Stimulated activated CD4-positive, alpha-beta T cell treated with anti-CD3 and anti-CD28 coated beads, Interleukin-1b, Interleukin-23, amount 100 ng/mL, for 24 hours (primary cell): ENCODE measurements around the gene LTF.

Source experiments
- DNase-seq, 4 experiments: peaks; one replicate each; pipeline ENCODE4 v3.0.0-alpha.2; 2020; ENCODE audit warnings: low read depth in 4 of 4, low spot score in 1 of 4

LTF gene

DNA sequence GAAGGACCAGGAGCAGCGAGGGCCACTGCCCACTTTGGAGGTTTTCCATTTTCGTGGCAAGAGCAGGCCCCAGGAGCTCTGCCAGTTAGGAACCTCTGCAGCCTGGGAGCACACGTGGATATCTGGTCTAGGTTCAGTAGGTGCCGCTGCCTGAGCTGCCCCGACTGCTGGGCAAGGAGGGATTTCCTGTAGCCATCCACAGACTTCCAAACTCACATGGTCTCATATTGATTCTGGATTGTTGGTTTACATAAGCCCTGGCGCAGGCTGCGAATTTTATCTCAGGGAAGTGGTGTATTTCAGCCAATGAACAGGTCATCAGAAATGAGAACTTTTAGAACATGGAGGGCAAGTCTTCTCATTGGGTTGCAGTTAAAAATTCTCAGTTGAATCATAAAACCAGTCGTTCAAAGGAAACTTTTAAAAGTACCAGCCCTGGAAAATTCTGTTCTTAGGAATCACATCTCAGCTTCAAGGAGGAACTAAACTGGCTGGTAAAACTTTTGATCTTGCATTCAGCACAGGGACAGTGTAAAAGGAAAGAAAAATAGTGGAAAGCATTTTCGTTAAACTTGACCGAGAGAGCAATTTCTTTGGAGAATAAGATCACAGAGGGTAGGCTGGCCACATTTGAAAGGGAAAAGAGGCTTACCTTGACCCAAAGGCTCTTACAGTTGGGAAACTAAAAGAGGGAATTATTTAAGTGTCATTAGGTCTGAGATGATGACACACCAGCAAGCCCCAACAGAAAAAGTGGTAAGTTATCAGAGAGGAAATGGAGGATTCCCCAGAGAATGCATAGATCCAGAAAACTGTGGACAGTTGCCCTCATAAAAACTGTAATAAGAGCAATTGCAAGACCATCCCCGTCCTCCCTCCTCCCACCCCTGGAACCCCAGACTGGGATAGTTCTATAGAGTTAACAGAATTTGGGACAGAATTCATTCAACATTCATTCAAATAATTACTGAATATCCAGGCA lies 26.7 kb upstream of the LTF start:
- DNase-seq = no peak

- no peak for DNase-seq
Observed at GRCh38 chr3:46490338-46491084, 25.8 kb upstream of the LTF start.

DNA sequence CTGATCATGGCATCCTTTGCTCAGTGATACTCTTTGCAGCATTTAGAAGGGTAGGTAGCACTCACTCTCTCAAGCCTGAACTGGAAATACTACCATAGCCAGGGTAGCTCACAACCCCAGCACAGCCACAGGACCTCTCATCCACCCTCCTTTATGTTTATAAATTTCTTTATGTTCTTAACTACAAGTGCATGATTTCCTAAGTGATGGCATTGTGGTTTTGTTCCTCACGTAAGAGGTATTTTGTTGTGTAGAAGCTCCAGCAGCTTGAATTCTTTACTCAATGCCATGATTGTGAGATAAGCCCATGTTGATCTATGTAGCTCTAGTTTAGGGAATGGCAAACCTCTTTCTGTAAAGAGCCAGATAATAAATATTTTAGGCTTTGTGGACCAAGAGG lies 25.2 kb upstream of the LTF start:
- no peak for DNase-seq

DNA sequence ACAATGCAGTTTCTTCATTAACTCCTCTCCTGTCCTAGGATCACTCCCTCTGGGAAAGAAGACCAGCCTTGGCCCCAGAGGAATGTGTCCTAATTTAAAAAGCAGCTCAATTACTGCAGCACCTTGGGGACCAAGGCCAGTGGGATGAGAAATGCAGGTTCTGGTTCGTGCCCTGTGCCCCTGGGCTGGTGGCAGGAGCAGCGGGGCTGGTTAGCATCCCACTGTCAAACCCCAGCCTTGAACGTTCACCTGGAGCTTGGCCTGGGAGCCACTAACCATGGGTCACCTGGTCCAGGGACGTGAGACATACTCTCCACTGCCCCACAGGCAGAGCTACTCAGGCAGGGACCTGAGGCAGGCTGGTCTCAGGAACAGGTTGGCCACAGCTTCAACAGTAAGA lies 24.7 kb upstream of the LTF start:
- no peak for DNase-seq

DNA sequence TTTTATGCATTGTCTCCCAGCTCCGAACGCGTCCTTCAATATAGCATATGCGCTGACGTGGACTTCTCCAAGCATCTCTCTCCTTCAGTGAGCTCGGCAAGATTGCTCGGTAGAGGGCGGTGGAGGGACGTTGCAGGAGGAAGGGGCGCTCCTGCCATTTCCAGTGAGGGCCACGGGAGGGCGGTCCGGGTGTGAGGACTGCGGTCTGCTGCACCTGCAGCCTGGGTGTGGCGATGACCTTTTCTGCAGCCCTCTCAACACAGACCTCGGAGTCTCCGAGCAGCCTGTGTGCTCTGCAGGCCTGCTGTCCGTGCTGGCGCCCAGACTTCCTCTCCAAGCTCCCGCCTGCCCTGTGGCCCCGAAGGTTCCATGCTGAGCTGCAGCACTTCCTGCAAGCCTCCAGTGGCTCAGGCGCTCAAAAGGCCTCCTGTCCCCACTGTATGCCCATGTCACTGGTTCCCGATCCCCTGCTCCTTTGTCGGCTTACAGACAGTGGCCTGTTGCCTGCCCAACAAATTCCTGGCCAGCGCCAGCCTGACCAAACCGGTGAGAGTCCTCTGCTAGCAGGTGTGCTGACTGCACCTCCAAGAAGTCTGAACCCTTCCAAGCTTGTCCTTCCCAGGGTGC lies 24.1 kb upstream of the LTF start:
- peak; percentile 82 to 89 (median 87) for DNase-seq

- DNase-seq = no peak
Observed at GRCh38 chr3:46485779-46486175, 21.1 kb upstream of the LTF start.

GRCh38 chr3:46484911-46485778 lies 20.4 kb upstream of the LTF start:
- no peak for DNase-seq

DNA sequence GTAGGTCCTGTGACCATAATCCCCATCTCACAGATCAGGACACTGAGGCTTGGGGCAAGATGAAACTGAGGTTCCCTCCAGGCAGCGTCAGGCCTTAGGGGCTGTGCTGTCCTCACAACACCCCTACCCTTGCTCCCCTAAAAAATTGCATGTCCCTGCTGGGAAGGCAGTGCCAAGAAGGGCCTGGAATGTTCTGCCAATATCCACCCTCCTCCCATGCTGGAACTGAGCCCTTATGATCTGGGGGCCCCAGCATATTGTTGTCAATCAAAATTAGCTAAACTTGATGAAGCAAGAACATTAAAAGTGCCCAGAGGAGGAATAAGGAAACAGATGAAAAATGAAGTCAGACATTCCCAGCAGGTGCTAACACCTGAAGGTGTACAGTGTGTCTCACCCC lies 19.7 kb upstream of the LTF start:
- no peak for DNase-seq

DNA sequence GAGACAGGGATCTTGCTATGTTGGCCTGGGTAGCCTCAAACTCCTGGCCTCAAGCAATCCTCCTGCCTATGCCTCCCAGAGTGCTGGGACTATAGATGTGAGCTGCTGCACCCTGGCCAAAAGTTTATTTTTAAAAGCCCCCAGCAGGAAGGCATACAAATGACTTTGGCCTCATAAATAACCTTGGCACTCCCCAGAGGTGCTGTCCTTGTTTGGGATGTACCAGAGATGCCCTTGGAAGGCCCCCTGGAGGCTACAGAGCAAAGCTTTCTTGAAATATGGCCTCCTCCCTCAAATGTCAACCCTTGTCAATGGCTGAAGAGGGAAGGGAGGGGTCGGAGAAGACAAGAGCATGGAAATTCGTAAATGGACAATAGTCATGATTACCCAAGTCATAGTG lies 19.1 kb upstream of the LTF start:
- DNase-seq = no peak

GRCh38 chr3:46482632-46483350 lies 18.1 kb upstream of the LTF start:
- DNase-seq = no peak

DNA sequence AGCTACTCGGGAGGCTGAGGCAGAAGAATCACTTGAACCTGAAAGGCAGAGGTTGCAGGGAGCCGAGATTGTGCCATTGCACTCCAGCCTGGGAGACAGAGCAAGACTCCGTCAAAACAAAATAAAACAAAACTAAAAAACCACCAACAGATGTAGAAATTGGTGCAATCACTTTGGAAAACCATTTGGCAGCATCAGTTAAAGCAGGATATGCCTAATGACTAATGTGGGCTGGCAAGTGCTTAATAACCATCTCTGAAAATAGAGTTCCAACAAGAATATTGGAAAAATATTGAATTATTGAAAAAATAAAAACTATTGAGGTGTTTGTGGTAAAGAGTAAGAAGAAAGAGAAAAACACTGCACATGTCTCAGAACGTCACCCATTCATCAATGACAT lies 16.9 kb upstream of the LTF start:
- DNase-seq = no peak

DNA sequence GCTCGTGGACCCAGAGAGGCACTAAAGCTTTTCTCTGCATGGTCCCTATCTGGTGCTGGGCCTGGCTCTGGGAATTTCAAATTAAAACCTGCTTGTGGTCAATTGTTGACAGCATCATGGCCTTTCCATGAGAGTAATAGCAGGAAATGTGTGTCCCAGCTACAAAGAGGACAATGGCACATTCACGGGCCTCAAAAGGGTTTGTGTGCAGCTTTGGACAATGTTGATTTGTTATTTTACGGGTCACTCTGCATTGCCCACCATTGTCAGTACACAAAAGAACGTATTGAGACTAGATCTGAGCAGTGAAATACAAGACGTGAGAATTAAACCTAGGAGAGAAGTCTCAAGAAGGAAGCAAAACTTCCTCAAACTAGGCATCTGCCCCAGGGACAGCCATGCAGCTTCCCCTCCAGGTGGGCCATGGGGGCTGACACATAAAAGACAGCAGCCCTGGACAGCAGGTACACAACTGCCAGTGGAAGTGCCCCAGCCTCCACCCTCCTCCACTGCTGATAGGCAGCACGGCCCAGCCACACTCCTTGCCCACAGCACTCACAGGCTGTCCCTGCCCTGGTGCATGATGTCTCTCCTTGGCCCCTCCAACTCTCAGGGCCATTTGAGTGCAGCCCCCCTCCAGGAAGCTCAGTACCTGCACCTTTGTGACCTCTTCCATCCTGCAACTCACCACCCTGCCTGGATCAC lies 15.9 kb upstream of the LTF start:
- DNase-seq = no peak

- no peak for DNase-seq
Observed at GRCh38 chr3:46479696-46480095, 15.0 kb upstream of the LTF start.

- no peak for DNase-seq
Observed at GRCh38 chr3:46479021-46479420, 14.3 kb upstream of the LTF start.

DNA sequence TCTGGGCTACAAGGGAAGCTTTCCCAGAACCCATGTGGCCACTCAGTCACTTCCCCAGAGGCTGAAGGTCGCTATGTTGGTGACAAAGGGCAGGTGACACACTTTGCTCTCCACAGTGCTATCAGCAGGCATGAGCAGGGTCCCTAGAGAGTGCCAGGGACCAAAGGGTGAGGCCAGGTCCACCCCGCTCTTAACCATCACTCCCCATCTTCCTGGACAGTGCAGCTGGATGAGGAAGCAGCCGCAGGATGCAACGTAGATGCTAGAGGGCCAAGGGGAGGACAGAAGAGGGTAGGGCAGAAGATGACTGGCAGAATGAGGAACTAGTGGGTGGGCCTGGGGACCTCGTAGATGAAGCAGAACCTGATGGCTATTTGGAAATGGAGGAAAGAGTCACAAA lies 13.6 kb upstream of the LTF start:
- no peak for DNase-seq

GRCh38 chr3:46477756-46478155 lies 13.1 kb upstream of the LTF start:
- DNase-seq = no peak

DNA sequence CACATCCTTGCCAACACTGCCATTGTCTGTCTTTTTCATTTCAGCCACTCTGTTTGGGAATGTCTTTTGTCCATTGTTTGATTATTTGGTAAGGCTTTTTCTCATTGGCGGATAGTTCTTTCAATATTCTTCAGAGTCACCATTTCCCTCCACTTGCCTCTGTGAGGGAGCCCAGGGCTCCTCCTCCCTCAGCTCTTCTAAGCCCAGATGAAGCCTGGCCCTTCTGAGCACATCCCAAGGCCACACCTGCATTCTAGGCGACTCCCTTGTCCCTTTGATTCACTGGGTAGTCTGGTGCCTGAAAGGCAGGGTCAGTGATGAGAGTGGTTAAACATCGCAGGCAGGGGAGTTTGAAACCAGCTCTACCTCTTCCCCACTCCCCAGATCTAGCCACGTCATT lies 12.4 kb upstream of the LTF start:
- DNase-seq = no peak

DNA sequence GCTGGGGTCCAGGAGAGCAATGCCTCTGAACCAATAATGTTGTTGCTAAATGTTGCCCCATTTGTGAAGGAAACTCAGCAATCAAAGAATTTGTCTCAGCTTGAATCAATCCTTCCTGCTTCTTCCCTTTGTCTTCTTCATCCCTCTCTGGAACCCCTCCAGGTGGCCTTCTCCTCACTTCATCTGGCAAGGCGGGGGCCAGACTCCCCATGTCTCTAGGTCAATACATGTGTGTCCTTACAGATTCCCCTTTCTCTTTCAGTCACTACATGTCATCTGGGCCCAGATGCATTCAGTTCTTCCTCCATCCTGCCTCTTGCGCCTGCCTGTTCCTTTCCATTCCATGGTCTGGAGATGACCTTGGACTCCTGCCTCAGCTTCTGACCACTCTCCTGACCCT lies 8.0 kb upstream of the LTF start:
- no peak for DNase-seq

DNA sequence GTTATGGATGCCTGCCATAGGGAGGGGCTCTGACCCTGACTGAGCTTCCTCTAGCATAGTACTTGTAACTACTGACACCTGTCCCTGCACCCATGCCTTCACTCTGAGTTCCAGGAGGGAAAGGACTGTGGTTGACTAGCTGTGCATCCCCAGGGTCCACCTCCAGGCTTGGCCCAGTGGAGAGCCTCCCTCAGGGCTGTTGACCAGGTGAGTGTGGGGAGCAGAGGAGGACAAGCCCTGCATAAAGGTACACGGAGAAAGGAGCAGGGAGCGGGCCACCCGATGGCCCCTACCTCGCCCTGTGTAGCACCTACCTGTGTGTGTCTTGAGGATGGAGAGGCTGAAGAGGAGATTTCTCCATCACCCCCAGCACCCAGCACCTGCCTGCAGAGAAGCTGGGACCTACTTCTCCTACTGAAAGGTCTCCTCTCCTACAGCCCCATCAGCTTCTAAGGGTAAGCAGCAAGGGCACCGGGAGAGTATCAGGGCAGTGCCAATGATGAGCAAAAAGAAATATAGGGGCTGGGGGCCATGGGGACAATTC lies 6.7 kb upstream of the LTF start:
- no peak for DNase-seq
